Hematopoietic multipotent progenitor cell treated with erythropoietin and hydrocortisone succinate and interleukin-3 and kit ligand, for 8 days (in vitro differentiated cells): ENCODE measurements around the gene PHF23.

Source experiments
- DNase-seq: peaks from one replicate; pipeline ENCODE4 v3.0.0-alpha.2; 2015

The PHF23 gene

GRCh38 chr17:7237761-7238419 lies 1.4 kb downstream of the PHF23 start:
- peak; percentile 82 for DNase-seq

GRCh38 chr17:7237266-7237760 lies 1.9 kb downstream of the PHF23 start:
- DNase-seq, result no peak

- no peak for DNase-seq
These were observed 2.4 kb downstream of the PHF23 start for GRCh38 chr17:7236808-7237207.

- DNase-seq, result peak; percentile 49
These were observed 3.3 kb downstream of the PHF23 start for GRCh38 chr17:7235693-7236665.

- DNase-seq, result peak; percentile 95
These were observed 4.9 kb downstream of the PHF23 start, which contains the start of gene DVL2 for GRCh38 chr17:7234083-7234951. Gene DVL2, minus strand, starts transcription at chr17:7234517. Its CDS starts 255 bp downstream, at chr17:7234262.

- peak; percentile 61 for DNase-seq
These were observed 5.6 kb downstream of the PHF23 start for GRCh38 chr17:7233701-7234082.

- no peak for DNase-seq
These were observed 7.1 kb downstream of the PHF23 start for GRCh38 chr17:7232114-7232513.

GRCh38 chr17:7229504-7229903 lies 9.8 kb downstream of the PHF23 start:
- no peak for DNase-seq

GRCh38 chr17:7228920-7229319 lies 10.3 kb downstream of the PHF23 start:
- no peak for DNase-seq

GRCh38 chr17:7226721-7227710 lies 12.2 kb downstream of the PHF23 start:
- no peak for DNase-seq

GRCh38 chr17:7225711-7226331 lies 13.4 kb downstream of the PHF23 start:
- DNase-seq, result no peak

GRCh38 chr17:7224661-7225111 lies 14.6 kb downstream of the PHF23 start:
- DNase-seq, result no peak

- DNase-seq, result no peak
These were observed 15.1 kb downstream of the PHF23 start for GRCh38 chr17:7224110-7224509.

- no peak for DNase-seq
These were observed 15.9 kb downstream of the PHF23 start for GRCh38 chr17:7223375-7223774.

- DNase-seq, result no peak
These were observed 16.3 kb downstream of the PHF23 start for GRCh38 chr17:7222972-7223292.

- no peak for DNase-seq
These were observed 16.9 kb downstream of the PHF23 start for GRCh38 chr17:7222093-7222971.

GRCh38 chr17:7221278-7222092 lies 17.8 kb downstream of the PHF23 start:
- peak; percentile 18 for DNase-seq

GRCh38 chr17:7220593-7221277 lies 18.5 kb downstream of the PHF23 start:
- peak; percentile 83 for DNase-seq
